NCI-H510A treated with DMSO at 0.1 percent for 48 hours (cell line): Measurements from ENCODE around the gene SCYGR7.
A peak's percentile ranks its signal among the peaks of the same experiment; 100 is the strongest.
"Not testable (repeated sequence)": the region's sequence is repeated elsewhere in the genome, so short reads cannot be mapped to it uniquely, and the experiment has no call there.

ENCODE experiments used
- DNase-seq: peaks from one replicate; lab custom pipeline; 2025; lab: John Stamatoyannopoulos, UW

The SCYGR7 gene, protein sequence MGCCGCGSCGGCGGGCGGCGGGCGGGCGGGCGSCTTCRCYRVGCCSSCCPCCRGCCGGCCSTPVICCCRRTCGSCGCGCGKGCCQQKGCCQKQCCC

GRCh38 chr2:227728035-227728434, at the start of gene SCYGR7:
Gene SCYGR7 (plus strand): TSS chr2:227728335. CDS start chr2:227728335, 0 bp downstream.
- no peak for DNase-seq

DNA sequence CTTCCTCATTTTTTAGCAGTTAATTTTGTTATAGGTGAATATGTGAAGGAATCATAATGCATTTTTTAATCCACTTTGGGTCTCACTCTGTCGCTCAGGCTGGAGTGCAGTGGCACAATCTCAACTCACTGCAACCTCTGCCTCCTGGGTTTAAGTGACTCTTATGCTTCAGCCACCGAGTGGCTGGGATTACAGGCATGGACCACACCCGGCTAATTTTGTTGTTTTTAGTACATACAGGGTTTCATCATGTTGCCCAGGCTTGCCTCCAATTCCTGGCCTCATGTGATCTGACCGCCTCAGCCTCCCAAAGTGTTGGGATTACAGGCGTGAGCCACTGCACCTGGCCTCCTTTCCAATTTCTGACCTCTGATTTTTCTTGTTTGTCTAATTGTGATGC, 43.9 kb upstream of the SCYGR7 start:
- no peak for DNase-seq

- no peak for DNase-seq
These were observed 40.9 kb upstream of the SCYGR7 start for GRCh38 chr2:227687189-227687588.

DNA sequence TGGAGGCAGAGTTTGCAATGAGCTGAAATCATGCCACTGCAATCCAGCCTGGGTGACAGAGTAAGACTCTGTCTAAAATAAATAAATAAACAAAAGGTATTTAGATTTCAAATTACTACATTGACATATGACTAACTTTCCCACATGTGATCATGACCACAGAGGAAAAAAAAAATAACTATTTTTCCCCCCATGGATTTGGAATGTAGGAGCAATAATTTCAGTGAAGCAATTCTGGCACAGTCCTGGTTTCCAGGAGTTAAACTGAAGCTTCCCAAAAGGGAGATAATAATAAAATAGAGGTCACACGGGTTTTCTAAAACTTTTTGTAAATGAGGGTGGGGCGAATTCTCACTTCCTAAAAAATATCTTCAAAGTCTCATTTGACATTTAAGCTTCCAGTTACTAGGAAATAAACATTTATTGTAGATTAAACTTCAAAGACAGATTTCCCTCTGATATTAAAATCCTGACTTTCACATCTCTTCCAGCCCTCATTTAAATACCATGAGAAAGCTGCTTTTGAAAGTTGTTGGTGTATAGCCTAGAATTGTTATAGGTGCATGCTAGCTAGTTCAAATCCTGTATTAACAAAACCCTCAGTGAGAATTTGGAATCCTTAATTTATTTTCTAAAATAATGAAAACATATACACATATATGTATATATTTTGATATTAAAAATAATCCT, 31.0 kb upstream of the SCYGR7 start:
- DNase-seq: no peak

DNA sequence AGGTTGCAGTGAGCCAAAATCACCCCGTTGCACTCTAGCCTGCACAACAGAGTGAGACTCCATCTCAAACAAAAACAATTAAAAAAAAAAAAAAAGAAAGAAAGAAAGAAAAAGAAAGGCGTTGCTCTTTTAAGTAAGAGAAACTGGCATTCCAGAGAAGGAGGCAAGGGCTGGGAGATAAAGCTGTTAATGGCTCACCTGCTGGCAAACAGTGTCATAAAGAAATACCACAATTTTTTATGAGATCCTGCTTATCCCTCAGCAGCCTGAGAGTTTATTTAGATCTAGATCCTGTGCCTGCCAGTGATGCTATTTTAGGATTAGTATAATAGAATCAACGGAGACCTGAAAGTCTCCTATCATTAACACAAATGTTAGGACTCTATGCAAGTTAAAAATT, 26.6 kb upstream of the SCYGR7 start:
- DNase-seq: no peak

- peak; percentile 81 for DNase-seq
These were observed 24.8 kb upstream of the SCYGR7 start for GRCh38 chr2:227703280-227703732.

- DNase-seq: no peak
These were observed 24.2 kb upstream of the SCYGR7 start for GRCh38 chr2:227703961-227704360.

GRCh38 chr2:227706859-227707258, 21.3 kb upstream of the SCYGR7 start:
- DNase-seq: no peak

- DNase-seq: no peak
These were observed 20.7 kb upstream of the SCYGR7 start for GRCh38 chr2:227707390-227707789.

- DNase-seq: no peak
These were observed 17.1 kb upstream of the SCYGR7 start for GRCh38 chr2:227710986-227711385.

- no peak for DNase-seq
These were observed 14.8 kb upstream of the SCYGR7 start for GRCh38 chr2:227713291-227713690.

- DNase-seq: no peak
These were observed 11.6 kb upstream of the SCYGR7 start for GRCh38 chr2:227716501-227716900.

GRCh38 chr2:227717687-227718567, 10.2 kb upstream of the SCYGR7 start, which contains the start of gene SLC19A3:
Gene SLC19A3 (minus strand): TSS chr2:227718028. CDS start chr2:227702318, 15,710 bp downstream.
- peak; percentile 85 for DNase-seq

DNA sequence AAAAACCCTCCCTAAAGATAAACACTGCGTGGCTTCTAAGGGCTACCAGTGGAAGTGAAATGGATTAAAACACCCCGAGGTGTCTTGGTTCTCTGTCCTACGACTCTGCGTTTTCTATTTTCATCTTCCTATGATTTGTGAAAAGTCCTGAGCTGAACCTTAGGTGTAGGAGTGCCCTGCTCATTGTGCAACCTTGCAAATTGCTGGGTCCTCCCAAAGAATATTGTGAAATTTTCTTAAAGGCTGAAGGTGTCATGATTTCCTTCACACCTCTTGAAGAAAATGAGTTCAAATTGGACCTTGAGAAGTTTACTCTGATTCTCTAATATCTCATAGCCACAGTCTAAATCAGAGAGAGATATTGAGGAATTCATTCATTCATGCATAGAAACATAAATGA, 8.5 kb upstream of the SCYGR7 start:
- DNase-seq: no peak

DNA sequence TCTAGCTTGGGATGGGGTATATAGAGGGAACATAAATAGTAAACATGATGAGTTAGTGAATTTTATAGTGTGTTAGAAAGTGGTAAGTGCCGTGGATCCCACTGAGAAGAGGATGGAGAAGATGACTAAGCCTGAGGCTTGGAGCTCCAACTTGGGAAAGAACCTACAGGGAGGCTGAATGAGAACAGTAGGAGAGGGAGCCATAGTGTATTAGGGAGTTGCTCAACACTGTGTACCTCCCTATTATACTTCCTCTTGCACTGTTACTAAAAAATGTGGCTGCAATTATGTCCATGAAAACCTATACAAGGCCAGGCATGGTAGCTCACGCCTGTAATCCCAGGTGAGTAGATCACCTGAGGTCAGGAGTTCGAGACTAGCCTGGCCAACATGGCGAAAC, 7.5 kb upstream of the SCYGR7 start:
- DNase-seq: no peak

GRCh38 chr2:227722821-227723220, 5.3 kb upstream of the SCYGR7 start:
- not testable (repeated sequence) for DNase-seq

DNA sequence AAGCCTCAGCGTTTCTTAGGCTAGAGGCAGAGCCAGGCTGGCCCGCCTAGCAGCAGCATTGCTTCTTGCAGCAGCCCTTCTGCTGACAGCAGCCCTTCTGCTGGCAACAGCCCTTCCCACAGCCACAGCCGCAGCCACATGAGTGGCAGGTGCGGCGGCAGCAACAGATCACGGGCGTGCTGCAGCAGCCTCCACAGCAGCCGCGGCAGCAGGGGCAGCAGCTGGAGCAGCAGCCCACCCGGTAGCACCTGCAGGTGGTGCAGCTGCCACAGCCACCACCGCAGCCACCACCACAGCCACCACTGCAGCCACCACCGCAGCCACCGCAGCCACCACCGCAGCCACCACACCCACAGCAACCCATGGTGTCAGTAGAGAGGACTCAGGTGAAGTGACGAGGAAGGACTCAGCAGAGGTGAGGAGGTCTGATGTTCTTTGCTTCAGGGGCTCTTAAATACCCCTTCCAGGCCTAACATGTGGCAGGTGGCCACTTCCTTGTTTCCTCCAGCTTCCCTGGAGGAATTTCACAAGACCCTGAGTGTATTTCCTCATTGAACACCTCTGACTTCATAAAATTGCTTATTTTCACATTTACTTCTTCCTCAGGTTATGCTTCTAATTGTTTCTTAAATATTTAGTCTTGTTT, 3.6 kb upstream of the SCYGR7 start, which contains the start of gene SCYGR6:
Gene SCYGR6, minus strand, starts transcription at position 364 of the 646 bp plus-strand sequence. Its CDS starts 0 bp downstream, at position 364.
- DNase-seq: no peak

GRCh38 chr2:227739351-227739750, 11.2 kb downstream of the SCYGR7 start:
- no peak for DNase-seq

- DNase-seq: not testable (repeated sequence)
These were observed 12.6 kb downstream of the SCYGR7 start for GRCh38 chr2:227740705-227741104.

GRCh38 chr2:227745594-227745993, 17.5 kb downstream of the SCYGR7 start, which contains the start of gene SCYGR8:
Gene SCYGR8 (plus strand): TSS chr2:227745894. CDS start chr2:227745894, 0 bp downstream.
- no peak for DNase-seq

DNA sequence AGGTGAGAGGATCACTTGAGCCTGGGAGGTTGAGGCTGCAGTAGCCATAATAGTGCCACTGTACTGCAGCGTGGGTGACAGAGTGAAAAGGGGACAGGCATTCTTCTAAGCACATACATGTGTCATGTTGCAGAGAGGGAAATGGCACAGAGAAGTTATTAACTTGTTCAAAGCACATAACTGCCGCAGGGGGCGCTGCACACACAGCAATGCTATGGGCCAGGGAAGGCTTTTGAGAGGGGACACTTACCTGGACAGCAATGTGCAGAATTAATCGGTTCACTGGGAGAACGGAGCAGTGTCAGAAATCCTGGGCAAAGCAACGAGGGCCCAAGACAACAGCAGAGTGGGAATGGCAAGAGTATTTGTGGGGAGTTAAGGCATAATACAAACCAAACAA, 19.9 kb downstream of the SCYGR7 start:
- no peak for DNase-seq

GRCh38 chr2:227756261-227756660, 28.1 kb downstream of the SCYGR7 start:
- DNase-seq: not testable (repeated sequence)
